Fibroblast of the conjunctiva (primary cell): ENCODE measurements around the gene YIPF6.
"Not testable (repeated sequence)": the region's sequence is repeated elsewhere in the genome, so short reads cannot be mapped to it uniquely, and the experiment has no call there.

Source experiments
- DNase-seq: peaks from one replicate; pipeline ENCODE4 v3.0.0-alpha.2; 2010; ENCODE audit warnings: low read depth

The YIPF6 gene

DNA sequence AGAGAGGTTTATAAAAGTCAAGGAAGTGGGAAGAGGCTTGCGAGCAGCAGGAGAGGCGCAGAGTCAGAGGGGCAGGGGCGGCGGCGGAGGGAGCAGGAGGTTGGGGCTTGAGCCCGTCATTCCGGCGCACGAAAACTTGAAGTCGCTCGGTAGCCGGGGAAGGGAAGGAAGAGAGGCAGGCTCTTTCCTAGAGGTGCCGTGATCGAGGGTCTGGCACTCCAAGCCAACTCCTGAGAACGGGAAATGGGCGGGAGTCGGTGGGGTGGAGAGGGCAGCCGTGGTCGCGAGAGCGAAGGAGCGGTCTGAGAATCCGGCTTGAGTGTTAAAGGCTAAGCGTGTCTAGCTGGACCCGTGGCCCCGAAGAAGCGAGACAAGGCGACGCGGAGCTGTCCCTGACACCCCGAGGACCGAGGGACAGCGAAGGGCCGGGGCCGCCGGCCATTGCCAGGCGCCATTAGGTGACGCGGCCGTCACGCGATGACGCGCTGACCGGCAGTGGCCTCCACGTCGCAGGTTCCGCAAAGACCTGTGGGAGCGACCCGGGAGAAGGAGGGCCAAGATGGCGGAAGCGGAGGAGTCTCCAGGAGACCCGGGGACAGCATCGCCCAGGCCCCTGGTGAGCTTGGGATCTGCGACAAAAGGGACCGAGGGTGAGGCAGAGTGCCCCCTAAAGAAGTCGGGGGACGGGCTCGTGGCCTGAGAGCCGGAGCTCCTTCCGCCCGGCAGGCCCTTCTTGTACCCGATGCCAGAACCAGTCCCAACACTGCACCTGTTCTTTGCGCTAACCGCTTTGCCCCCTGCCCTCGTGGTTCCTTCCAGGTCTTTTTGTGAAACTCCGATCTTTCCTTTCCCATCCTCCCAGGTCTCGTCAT, at the start of gene YIPF6:
Gene YIPF6 (plus strand): TSS at position 544 of the 872 bp plus-strand sequence. CDS start 16 bp downstream, at position 560.
- peak; percentile 22 for DNase-seq

DNA sequence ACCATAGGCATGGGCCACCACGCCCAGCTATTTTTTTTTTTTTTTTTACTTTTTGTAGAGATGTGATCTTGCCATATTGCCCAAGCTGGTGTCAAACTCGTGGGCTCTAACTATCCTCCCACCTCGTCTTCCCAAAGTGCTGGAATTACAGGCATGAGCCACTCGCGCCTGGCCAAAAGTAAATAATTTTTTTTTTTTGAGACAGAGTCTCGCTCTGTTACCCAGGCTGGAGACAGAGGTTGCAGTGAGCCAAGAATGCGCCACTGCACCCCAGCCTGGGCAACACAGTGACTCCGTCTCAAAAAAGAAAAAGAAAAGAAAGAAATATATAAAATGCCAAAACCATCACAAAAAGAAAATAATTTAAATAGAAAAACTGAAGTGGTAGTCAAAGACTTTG, 47.1 kb upstream of the YIPF6 start:
- DNase-seq: no peak

DNA sequence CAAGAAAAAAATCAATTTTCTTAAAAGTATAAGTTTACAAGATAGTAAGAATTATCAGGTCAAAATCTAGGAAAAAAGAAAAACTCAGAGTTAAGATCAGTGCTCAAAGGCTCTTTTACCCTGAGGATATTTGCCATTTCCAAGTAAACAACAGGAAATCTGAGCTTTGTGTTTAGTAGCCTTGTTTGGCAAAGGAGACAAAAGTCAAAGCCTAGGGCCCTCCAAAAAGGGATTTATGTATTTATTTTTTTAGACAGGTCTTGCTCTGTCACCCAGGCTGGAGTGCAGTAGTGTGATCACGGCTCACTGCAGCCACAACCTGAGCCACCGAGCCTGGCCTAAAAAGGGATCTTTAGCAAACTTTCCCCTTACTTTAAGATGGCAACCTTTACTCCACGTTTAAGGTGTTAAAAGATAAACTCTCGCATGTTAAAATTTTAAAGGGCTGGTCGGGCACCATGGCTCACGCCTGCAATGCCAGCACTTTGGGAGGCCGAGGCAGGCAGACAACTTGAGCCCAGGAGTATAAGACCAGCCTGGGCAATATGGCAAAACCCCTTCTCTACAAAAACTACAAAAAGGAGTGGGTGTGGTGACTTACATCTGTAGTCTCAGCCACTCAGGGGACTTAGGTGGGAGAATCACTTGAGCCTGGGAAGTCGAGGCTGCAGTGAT, 44.2 kb upstream of the YIPF6 start:
- no peak for DNase-seq

DNA sequence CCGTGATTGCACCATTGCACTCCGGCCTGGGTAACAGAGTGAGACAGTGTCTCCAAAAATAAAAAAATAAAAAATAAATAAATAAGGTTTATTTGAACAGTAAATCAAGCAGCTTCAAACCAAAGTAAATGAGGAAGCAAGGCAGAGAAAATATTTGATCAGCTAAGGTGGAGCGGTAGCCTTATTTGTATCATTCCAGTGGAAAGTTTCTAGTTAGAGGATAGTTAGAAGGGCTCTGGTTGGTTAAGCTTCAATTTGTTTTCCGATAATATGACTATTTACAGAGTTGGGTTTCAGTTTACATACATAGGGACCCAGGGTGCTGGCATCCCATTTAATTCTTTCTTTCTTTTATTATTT, 43.7 kb upstream of the YIPF6 start:
- no peak for DNase-seq

- DNase-seq: no peak
Measured at GRCh38 chrX:68461093-68461492, 37.8 kb upstream of the YIPF6 start.

- no peak for DNase-seq
Measured at GRCh38 chrX:68461576-68461975, 37.3 kb upstream of the YIPF6 start.

GRCh38 chrX:68462197-68462596, 36.7 kb upstream of the YIPF6 start:
- DNase-seq: no peak

DNA sequence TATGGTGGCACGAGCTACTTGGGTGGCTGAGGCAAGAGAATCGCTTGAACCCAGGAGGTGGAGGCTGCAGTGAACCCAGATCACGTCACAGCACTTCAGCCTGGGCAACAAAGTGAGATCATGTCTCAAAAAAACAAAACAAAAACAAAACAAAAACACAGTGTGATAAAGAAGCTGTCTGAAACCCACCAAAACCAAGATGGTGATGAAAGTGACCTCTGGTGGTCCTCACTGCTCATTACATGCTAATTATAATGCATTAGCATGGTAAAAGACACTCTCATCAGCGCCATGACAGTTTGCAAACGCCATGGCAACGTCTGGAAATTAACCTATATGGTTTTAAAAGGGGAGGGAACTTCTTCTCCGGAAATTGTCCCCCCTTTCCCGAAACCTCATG, 36.2 kb upstream of the YIPF6 start:
- DNase-seq: peak; percentile 12

DNA sequence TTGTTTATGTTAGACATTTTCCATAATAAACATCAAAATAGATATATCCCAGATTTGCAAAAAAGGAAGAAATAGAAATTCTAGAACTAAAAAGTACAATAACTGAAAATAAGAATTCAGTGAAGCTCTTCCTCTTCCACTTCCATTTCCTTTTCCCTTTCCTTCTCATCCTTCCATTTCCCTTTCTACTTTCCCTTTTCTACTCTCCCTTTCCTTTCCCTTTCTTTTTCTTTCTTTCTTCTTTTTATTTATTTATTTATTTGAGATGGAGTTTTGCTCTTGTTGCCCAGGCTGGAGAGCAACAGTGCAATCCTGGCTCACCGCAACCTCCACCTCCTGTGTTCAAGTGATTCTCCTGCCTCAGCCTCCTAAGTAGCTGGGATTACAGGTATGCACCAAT, 35.0 kb upstream of the YIPF6 start:
- no peak for DNase-seq

- DNase-seq: no peak
Measured at GRCh38 chrX:68464796-68465195, 34.1 kb upstream of the YIPF6 start.

GRCh38 chrX:68480969-68481368, 17.9 kb upstream of the YIPF6 start:
- DNase-seq: no peak

DNA sequence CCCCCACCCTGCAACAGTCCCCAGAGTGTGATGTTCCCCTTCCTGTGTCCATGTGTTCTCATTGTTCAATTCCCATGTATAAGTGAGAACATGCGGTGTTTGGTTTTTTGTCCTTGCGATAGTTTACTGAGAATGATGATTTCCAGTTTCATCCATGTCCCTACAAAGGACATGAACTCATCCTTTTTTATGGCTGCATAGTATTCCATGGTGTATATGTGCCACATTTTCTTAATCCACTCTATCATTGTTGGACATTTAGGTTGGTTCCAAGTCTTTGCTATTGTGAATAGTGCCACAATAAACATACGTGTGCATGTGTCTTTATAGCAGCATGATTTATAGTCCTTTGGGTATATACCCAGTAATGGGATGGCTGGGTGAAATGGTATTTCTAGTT, 12.7 kb upstream of the YIPF6 start:
- DNase-seq: not testable (repeated sequence)

DNA sequence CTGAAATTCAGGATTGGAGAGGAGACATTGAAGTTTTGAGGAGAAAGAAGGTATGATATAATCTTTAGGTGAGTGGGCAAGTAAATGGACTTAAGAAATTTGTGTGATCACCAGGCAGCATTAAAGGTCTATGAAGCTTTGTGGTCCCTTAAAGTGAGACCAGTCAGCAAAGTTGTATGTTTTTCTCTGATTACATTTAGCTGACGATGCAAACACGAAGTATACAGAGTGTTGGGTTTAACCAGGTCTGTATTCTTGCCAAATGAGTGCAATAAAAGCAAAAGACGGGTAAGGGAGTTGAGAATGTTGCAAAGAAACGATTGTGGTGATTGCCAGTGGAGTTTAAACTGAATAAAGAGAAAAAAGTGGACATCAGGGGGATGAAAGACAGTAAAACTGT, 11.6 kb upstream of the YIPF6 start:
- DNase-seq: no peak

GRCh38 chrX:68487924-68488323, 10.9 kb upstream of the YIPF6 start:
- DNase-seq: no peak

GRCh38 chrX:68488657-68489056, 10.2 kb upstream of the YIPF6 start:
- DNase-seq: no peak

DNA sequence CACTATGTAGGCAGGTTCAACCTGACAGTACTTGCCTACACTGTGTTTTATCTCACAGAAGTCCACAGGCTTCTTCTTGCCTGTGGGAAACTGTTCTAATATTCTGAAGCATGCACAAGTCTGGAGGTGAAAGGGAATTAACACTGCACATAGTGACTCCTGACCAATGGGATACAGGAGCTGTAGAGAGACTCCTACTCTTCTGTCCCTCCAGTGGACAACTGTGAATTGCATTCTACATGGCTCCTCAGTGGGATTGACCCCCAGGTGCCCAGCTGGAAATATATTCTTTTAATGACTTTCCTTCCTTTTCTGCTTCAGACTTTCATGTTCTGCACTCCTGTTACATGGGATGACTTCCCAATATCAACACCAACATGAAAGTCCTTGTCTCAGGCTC, 8.2 kb upstream of the YIPF6 start:
- DNase-seq: no peak

- DNase-seq: no peak
Measured at GRCh38 chrX:68492583-68492982, 6.3 kb upstream of the YIPF6 start.

DNA sequence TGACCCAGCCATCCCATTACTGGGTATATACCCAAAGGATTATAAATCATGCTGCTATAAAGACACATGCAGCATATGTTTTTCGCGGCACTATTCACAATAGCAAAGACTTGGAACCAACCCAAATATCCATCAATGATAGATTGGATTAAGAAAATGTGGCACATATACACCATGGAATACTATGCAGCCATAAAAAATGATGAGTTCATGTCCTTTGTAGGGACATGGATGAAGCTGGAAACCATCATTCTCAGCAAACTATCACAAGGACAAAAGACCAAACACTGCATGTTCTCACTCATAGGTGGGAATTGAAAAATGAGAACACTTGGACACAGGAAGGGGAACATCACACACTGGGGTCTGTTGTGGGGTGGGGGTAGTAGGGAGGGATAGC, 5.1 kb upstream of the YIPF6 start:
- not testable (repeated sequence) for DNase-seq

DNA sequence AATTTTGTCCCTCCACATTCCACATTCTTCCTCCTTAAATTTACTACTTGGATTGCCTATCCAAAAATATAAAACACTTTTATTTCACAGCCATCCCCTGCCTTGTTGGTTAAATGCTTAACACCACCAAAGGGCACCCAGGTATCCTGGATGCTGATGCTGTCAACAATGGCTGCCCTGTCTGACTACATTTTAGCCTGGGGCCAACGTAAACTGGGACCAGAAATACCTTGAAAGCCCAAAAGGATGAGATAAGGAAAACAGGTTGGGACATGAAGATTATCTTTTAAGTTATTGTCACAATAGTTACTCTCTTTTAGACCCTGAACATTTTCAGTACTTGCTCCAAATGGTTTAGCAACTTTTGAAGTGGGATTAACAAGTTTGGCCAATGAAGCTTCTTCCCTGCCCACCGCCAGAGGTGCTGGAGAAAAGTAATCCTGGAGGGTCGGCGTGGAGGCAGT, 775 bp upstream of the YIPF6 start:
- no peak for DNase-seq

- DNase-seq: no peak
Measured at GRCh38 chrX:68499543-68500504, 973 bp downstream of the YIPF6 start.

GRCh38 chrX:68503836-68504636, 5.2 kb downstream of the YIPF6 start:
- no peak for DNase-seq
